PC-3 (cell line): ENCODE data around the gene RHBDD1. TPM values are rescaled to one million over a fixed set of nuclear protein-coding genes. Genes with fewer than 3 reads are reported as not detected.
A peak's percentile ranks its signal among the peaks of the same experiment; 100 is the strongest.

ENCODE experiments used
- ATAC-seq: fragments of 200-7000 bp; cut with Tn5 transposase; 2 replicates; pipeline ENCODE4 v1.9.1; 2020; ENCODE audit warnings: mild to moderate bottlenecking, moderate library complexity
- BruUV-seq: library from RNA; stranded (reverse); fragments of 400-500 nt; replicated peaks from 2 replicates; lab custom pipeline; 2021; lab: Mats Ljungman, UMichigan
- CTCF ChIA-PET: fragments of 300-600 bp; sonication (Branson Sonifier 250); formaldehyde crosslinking; loops from one replicate; lab custom pipeline; 2022; ENCODE audit warnings: antibody characterized with exemption; lab: Charles Lee
- POLR2A ChIA-PET: fragments of 300-600 bp; sonication (Branson Sonifier 250); formaldehyde crosslinking; loops from one replicate; lab custom pipeline; 2022; ENCODE audit warnings: antibody characterized with exemption; ENCODE audit not compliant: unreplicated experiment; lab: Charles Lee
- DNase-seq: peaks from one replicate; pipeline ENCODE4 v3.0.0-alpha.2; 2015
- H2AFZ ChIP-seq: fragments of 300-600 bp; sonication (generic); 2 replicates; pipeline ENCODE4 v1.6.0; 2016; ENCODE audit warnings: antibody characterized with exemption, low read length
- H3F3A ChIP-seq: fragments of 300-600 bp; sonication (generic); one replicate; pipeline ENCODE4 v1.6.0; 2017; ENCODE audit warnings: antibody characterized with exemption, low read length, control low read depth, mild to moderate bottlenecking; ENCODE audit not compliant: unreplicated experiment
- H3K27ac ChIP-seq: fragments of 300-600 bp; sonication (generic); 2 replicates; pipeline ENCODE4 v1.5.1; 2016; ENCODE audit warnings: mild to moderate bottlenecking, low read length
- H3K27me3 ChIP-seq: fragments of 300-600 bp; sonication (generic); 2 replicates; pipeline ENCODE4 v1.6.1; 2016; ENCODE audit warnings: low read length, mixed read lengths
- H3K36me3 ChIP-seq: fragments of 300-600 bp; sonication (generic); 2 replicates; pipeline ENCODE4 v1.6.1; 2016; ENCODE audit warnings: low read depth, mixed run types, low read length, mixed read lengths
- H3K4me1 ChIP-seq: fragments of 300-600 bp; sonication (generic); 2 replicates; pipeline ENCODE4 v1.5.1; 2016; ENCODE audit warnings: low read length; ENCODE audit not compliant: insufficient read depth
- H3K4me2 ChIP-seq: fragments of 300-600 bp; sonication (generic); 2 replicates; pipeline ENCODE4 v1.6.0; 2016; ENCODE audit warnings: low read length
- H3K4me3 ChIP-seq: fragments of 300-600 bp; sonication (generic); 2 replicates; pipeline ENCODE4 v1.5.1; 2016; ENCODE audit warnings: mild to moderate bottlenecking, low read length, mixed read lengths
- H3K79me2 ChIP-seq: fragments of 300-600 bp; sonication (generic); 2 replicates; pipeline ENCODE4 v1.6.1; 2017; ENCODE audit warnings: low read length, mixed read lengths
- H3K9ac ChIP-seq: fragments of 300-600 bp; sonication (generic); 2 replicates; pipeline ENCODE4 v1.6.0; 2016; ENCODE audit warnings: mild to moderate bottlenecking, low read length
- H3K9me2 ChIP-seq: fragments of 300-600 bp; sonication (generic); replicated peaks from 2 replicates; pipeline ENCODE4 v1.6.1; 2016; ENCODE audit warnings: mixed run types, low read length, mixed read lengths
- H3K9me3 ChIP-seq: fragments of 300-600 bp; sonication (generic); 2 replicates; pipeline ENCODE4 v1.6.1; 2016; ENCODE audit warnings: low read length, mixed read lengths
- H4K20me1 ChIP-seq: fragments of 300-600 bp; sonication (generic); 2 replicates; pipeline ENCODE4 v1.6.1; 2016; ENCODE audit warnings: low read length, mixed read lengths
- CTCF ChIP-seq: fragments of 300-600 bp; sonication (generic); conservative IDR thresholded peaks from 2 replicates; pipeline ENCODE4 v1.5.1; 2017; ENCODE audit warnings: antibody characterized with exemption, low read depth, mild to moderate bottlenecking, low read length
- EZH2 ChIP-seq: fragments of 300-600 bp; sonication (generic); IDR thresholded peaks from one replicate; pipeline ENCODE4 v1.6.1; 2017; ENCODE audit warnings: antibody characterized with exemption, mild to moderate bottlenecking, low read length; ENCODE audit not compliant: unreplicated experiment
- EZH2phosphoT487 ChIP-seq: fragments of 300-600 bp; sonication (generic); IDR thresholded peaks from 2 replicates; pipeline ENCODE4 v1.6.1; 2018; ENCODE audit warnings: mild to moderate bottlenecking, antibody characterized with exemption, low read length, borderline replicate concordance
- intact Hi-C: fragments of 100-400 bp; cut with micrococcal nuclease; formaldehyde crosslinking; loops from 2 replicates; pipeline ENCODE4 v1.9.0; 2023
- total RNA-seq: library from RNA; depleted of rRNA; stranded (reverse); fragments of >200 nt; gene quantifications from 2 replicates; pipeline ENCODE4 v1.2.3, GENCODE V29; 2014

RHBDD1 gene
- total RNA-seq, 1 experiment from 2014 or later: 9.1 TPM

- H4K20me1 ChIP-seq: no peaks in the 10 kb centered on the region
- ATAC-seq (peak; percentile 35; the same call in 1 of the 2 replicates), DNase-seq (peak; percentile 10)
- no peaks in the 10 kb centered on the region for H3K27me3 ChIP-seq
- ChIA-PET POLR2A (no interaction called here), CTCF (no interaction called here)
- H3K9ac ChIP-seq: no peak overlapping the region
- no peaks in the 10 kb centered on the region for H3K79me2 ChIP-seq
- H3K4me2 ChIP-seq: no peak overlapping the region
- no peaks in the 10 kb centered on the region for H3F3A ChIP-seq
- no peak overlapping the region for H3K27ac ChIP-seq
- intact Hi-C loops: no loop called here
- no peak overlapping the region for H2AFZ ChIP-seq
- H3K9me3 ChIP-seq: no peaks in the 10 kb centered on the region
- TF ChIP-seq EZH2phosphoT487: no peak
- TF ChIP-seq EZH2: no peak
- no peak for TF ChIP-seq CTCF
- H3K4me1 ChIP-seq: no peaks in the 10 kb centered on the region
- no peaks in the 10 kb centered on the region for H3K36me3 ChIP-seq
- BruUV-seq: no TSS peak
- H3K4me3 ChIP-seq: no peak overlapping the region
- H3K9me2 ChIP-seq: no peaks in the 10 kb centered on the region
These were observed 56.1 kb downstream of the RHBDD1 start for GRCh38 chr2:226891780-226892590.

- Histone ChIP-seq H3K27me3 (no peaks in the 10 kb centered on the region), H3K27ac (no peak overlapping the region), H4K20me1 (no peaks in the 10 kb centered on the region), H3F3A (no peaks in the 10 kb centered on the region), H3K4me3 (no peak overlapping the region), H3K4me2 (no peak overlapping the region), H3K9me3 (no peaks in the 10 kb centered on the region), H3K79me2 (no peaks in the 10 kb centered on the region), H3K9ac (no peak overlapping the region), H3K4me1 (no peaks in the 10 kb centered on the region), H3K9me2 (no peaks in the 10 kb centered on the region), H3K36me3 (no peaks in the 10 kb centered on the region), H2AFZ (no peak overlapping the region)
- BruUV-seq: no TSS peak
- DNase-seq (no peak), ATAC-seq (no peak)
- TF ChIP-seq EZH2phosphoT487 (no peak), CTCF (no peak), EZH2 (no peak)
- ChIA-PET POLR2A (no interaction called here), CTCF (no interaction called here)
- intact Hi-C loops: no loop called here
These were observed 56.9 kb downstream of the RHBDD1 start for GRCh38 chr2:226892729-226893128.

- Histone ChIP-seq H3K9ac (no peak overlapping the region), H3F3A (no peaks in the 10 kb centered on the region), H3K79me2 (no peaks in the 10 kb centered on the region), H3K27ac (no peak overlapping the region), H4K20me1 (no peaks in the 10 kb centered on the region), H3K4me1 (no peaks in the 10 kb centered on the region), H3K4me3 (no peak overlapping the region), H3K9me3 (no peaks in the 10 kb centered on the region), H3K27me3 (no peaks in the 10 kb centered on the region), H3K36me3 (no peaks in the 10 kb centered on the region), H3K4me2 (no peak overlapping the region), H3K9me2 (no peaks in the 10 kb centered on the region), H2AFZ (no peak overlapping the region)
- no peak for TF ChIP-seq EZH2
- no peak for TF ChIP-seq CTCF
- no peak for TF ChIP-seq EZH2phosphoT487
- intact Hi-C loops: no loop called here
- CTCF ChIA-PET: no interaction called here
- no peak for ATAC-seq
- POLR2A ChIA-PET: no interaction called here
- DNase-seq: no peak
- no TSS peak for BruUV-seq
These were observed 57.4 kb downstream of the RHBDD1 start for GRCh38 chr2:226893216-226893615.
